ENCODE data around the gene CDH5.

CDH5 gene

DNA sequence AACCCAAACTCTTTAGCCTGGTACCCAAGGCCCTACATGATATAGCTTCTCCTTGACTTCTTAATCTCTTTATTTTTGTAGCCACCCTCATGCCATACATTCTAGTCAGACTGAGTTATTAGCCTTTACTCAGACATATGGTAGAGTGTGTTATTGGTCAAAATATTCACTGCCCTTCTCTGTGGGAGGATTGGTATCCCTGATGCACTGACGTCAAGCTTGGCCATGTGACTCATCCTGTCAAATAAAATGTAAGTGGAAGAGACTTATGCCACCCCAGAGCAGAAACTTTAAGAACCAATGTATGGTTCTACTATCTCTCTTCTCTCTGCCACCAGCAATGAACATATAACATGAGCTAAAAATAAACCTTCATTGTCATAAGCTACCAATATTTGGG lies 48.4 kb downstream of the CDH5 start:
- Histone ChIP-seq H2AFZ (ENCODE audit: low read length) (no peak overlapping the region), H4K20me1 (ENCODE audit: insufficient read depth, low read length) (no peaks in the 10 kb centered on the region), H3K4me3 (ENCODE audit: low read depth, low read length, poor library complexity, severe bottlenecking) (no peak overlapping the region), H3K4me2 (ENCODE audit: low read length) (no peak overlapping the region), H3K9me2 (ENCODE audit: low read depth, low read length) (no peaks in the 10 kb centered on the region), H3K27ac (ENCODE audit: low read depth, low read length, poor library complexity, severe bottlenecking) (no peak overlapping the region), H3K9ac (ENCODE audit: low read length) (no peak overlapping the region), H3K4me1 (ENCODE audit: insufficient read depth, low read length, severe bottlenecking) (no peaks in the 10 kb centered on the region), H3K9me3 (ENCODE audit: low read length) (peaks cover 7% of the 10 kb centered on the region; the same call in 1 of the 2 replicates), H3K79me2 (ENCODE audit: insufficient read depth, low read length) (no peaks in the 10 kb centered on the region), H3F3A (ENCODE audit: insufficient read depth, low read length) (no peaks in the 10 kb centered on the region), H3K36me3 (ENCODE audit: insufficient read depth, low read length) (peaks cover 3% of the 10 kb centered on the region; the same call in 1 of the 2 replicates), H3K27me3 (ENCODE audit: insufficient read depth, low read length) (peaks cover 4% of the 10 kb centered on the region; the same call in 1 of the 2 replicates)
- TF ChIP-seq EZH2 (IDR thresholded peaks at IDR 0.05; ENCODE audit: borderline replicate concordance, low read length), result no peak
- no peak for TF ChIP-seq CTCF (IDR thresholded peaks at IDR 0.05; ENCODE audit: low read length)

- no peak overlapping the region for H3K4me3 ChIP-seq (ENCODE audit: low read depth, low read length, poor library complexity, severe bottlenecking)
Observed at GRCh38 chr16:66416136-66416535, 49.6 kb downstream of the CDH5 start.

GRCh38 chr16:66416939-66417700 lies 50.6 kb downstream of the CDH5 start:
- TF ChIP-seq CTCF (IDR thresholded peaks at IDR 0.05; ENCODE audit: low read length), result no peak
- TF ChIP-seq EZH2 (IDR thresholded peaks at IDR 0.05; ENCODE audit: borderline replicate concordance, low read length), result no peak
- H3K27me3 ChIP-seq (ENCODE audit: insufficient read depth, low read length), result peaks cover 9% of the 10 kb centered on the region; the same call in 1 of the 2 replicates
- no peak overlapping the region for H3K4me3 ChIP-seq (ENCODE audit: low read depth, low read length, poor library complexity, severe bottlenecking)
- H3K9me3 ChIP-seq (ENCODE audit: low read length), result peaks cover 7% of the 10 kb centered on the region; the same call in 1 of the 2 replicates
- H3K36me3 ChIP-seq (ENCODE audit: insufficient read depth, low read length), result peaks cover 3% of the 10 kb centered on the region; the same call in 1 of the 2 replicates
- no peaks in the 10 kb centered on the region for H3F3A ChIP-seq (ENCODE audit: insufficient read depth, low read length)
- H3K4me2 ChIP-seq (ENCODE audit: low read length), result no peak overlapping the region
- no peak overlapping the region for H3K9ac ChIP-seq (ENCODE audit: low read length)
- H3K27ac ChIP-seq (ENCODE audit: low read depth, low read length, poor library complexity, severe bottlenecking), result no peak overlapping the region
- H3K9me2 ChIP-seq (ENCODE audit: low read depth, low read length), result no peaks in the 10 kb centered on the region
- H2AFZ ChIP-seq (ENCODE audit: low read length), result no peak overlapping the region
- H4K20me1 ChIP-seq (ENCODE audit: insufficient read depth, low read length), result no peaks in the 10 kb centered on the region
- no peaks in the 10 kb centered on the region for H3K79me2 ChIP-seq (ENCODE audit: insufficient read depth, low read length)
- no peaks in the 10 kb centered on the region for H3K4me1 ChIP-seq (ENCODE audit: insufficient read depth, low read length, severe bottlenecking)

More at GRCh38 chr16:66416136-66416535, 49.6 kb downstream of the CDH5 start:
- no peak overlapping the region for H3K4me2 ChIP-seq (ENCODE audit: low read length)
- no peaks in the 10 kb centered on the region for H3K4me1 ChIP-seq (ENCODE audit: insufficient read depth, low read length, severe bottlenecking)
- H3K9ac ChIP-seq (ENCODE audit: low read length), result no peak overlapping the region
- H3F3A ChIP-seq (ENCODE audit: insufficient read depth, low read length), result no peaks in the 10 kb centered on the region
- peaks cover 7% of the 10 kb centered on the region; the same call in 1 of the 2 replicates for H3K9me3 ChIP-seq (ENCODE audit: low read length)
- no peaks in the 10 kb centered on the region for H3K79me2 ChIP-seq (ENCODE audit: insufficient read depth, low read length)
- no peak for TF ChIP-seq EZH2 (IDR thresholded peaks at IDR 0.05; ENCODE audit: borderline replicate concordance, low read length)
- no peak for TF ChIP-seq CTCF (IDR thresholded peaks at IDR 0.05; ENCODE audit: low read length)
- H3K9me2 ChIP-seq (ENCODE audit: low read depth, low read length), result no peaks in the 10 kb centered on the region
- peaks cover 9% of the 10 kb centered on the region; the same call in 1 of the 2 replicates for H3K27me3 ChIP-seq (ENCODE audit: insufficient read depth, low read length)
- no peak overlapping the region for H3K27ac ChIP-seq (ENCODE audit: low read depth, low read length, poor library complexity, severe bottlenecking)
- peaks cover 3% of the 10 kb centered on the region; the same call in 1 of the 2 replicates for H3K36me3 ChIP-seq (ENCODE audit: insufficient read depth, low read length)
- no peak overlapping the region for H2AFZ ChIP-seq (ENCODE audit: low read length)
- H4K20me1 ChIP-seq (ENCODE audit: insufficient read depth, low read length), result no peaks in the 10 kb centered on the region

Measured in OCI-LY1 (cell line).